WTC11 (cell line): Measurements from ENCODE around the gene MAGI2. TPM values are rescaled to one million over a fixed set of nuclear protein-coding genes. Genes with fewer than 3 reads are reported as not detected.

Experiments used
- ATAC-seq: fragments of 200-7000 bp; cut with Tn5 transposase; 2 replicates; pipeline ENCODE4 v1.10.0; 2021; ENCODE audit warnings: mild to moderate bottlenecking, moderate library complexity
- CTCF ChIA-PET: fragments of 300-600 bp; sonication (Branson Sonifier 250); formaldehyde crosslinking; loops from one replicate; lab custom pipeline; 2021; ENCODE audit warnings: antibody characterized with exemption; lab: Charles Lee
- POLR2A ChIA-PET: fragments of 350-600 bp; sonication (Branson Sonifier 250); formaldehyde crosslinking; loops from one replicate; lab custom pipeline; 2021; ENCODE audit warnings: antibody characterized with exemption; lab: Charles Lee
- DNase-seq: peaks from one replicate; pipeline ENCODE4 v3.0.0; 2021; ENCODE audit warnings: low spot score
- H3K27ac Mint-ChIP-seq: 2 replicates; pipeline ENCODE4 v1.8.0; 2021; ENCODE audit warnings: mixed read lengths
- H3K27me3 Mint-ChIP-seq: 2 replicates; pipeline ENCODE4 v1.8.0; 2021; ENCODE audit warnings: low read depth, mild to moderate bottlenecking, moderate library complexity, mixed read lengths
- H3K36me3 Mint-ChIP-seq: 2 replicates; pipeline ENCODE4 v1.8.0; 2021; ENCODE audit warnings: mixed read lengths
- H3K4me1 Mint-ChIP-seq: 2 replicates; pipeline ENCODE4 v1.8.0; 2022; ENCODE audit warnings: mixed read lengths
- H3K4me3 Mint-ChIP-seq: 2 replicates; pipeline ENCODE4 v1.8.0; 2021; ENCODE audit warnings: mild to moderate bottlenecking, moderate library complexity, mixed read lengths
- H3K9me3 Mint-ChIP-seq: 2 replicates; pipeline ENCODE4 v1.8.0; 2021; ENCODE audit warnings: mixed read lengths
- AFF4 ChIP-seq: sonication (generic); formaldehyde crosslinking; IDR thresholded peaks from 2 replicates; pipeline ENCODE4 v1.8.1; 2023; ENCODE audit warnings: mild to moderate bottlenecking, missing genetic modification reagents, borderline replicate concordance
- ATF2 ChIP-seq: sonication (generic); formaldehyde crosslinking; IDR thresholded peaks from 2 replicates; pipeline ENCODE4 v1.8.1; 2022; ENCODE audit warnings: low read depth, missing genetic modification reagents, borderline replicate concordance
- CTCF ChIP-seq: fragments of 200-600 bp; IDR thresholded peaks from 2 replicates; pipeline ENCODE4 v1.8.0; 2022; ENCODE audit warnings: antibody characterized with exemption
- E2F4 ChIP-seq: sonication (generic); formaldehyde crosslinking; IDR thresholded peaks from 2 replicates; pipeline ENCODE4 v1.8.1; 2022; ENCODE audit warnings: low read depth, mild to moderate bottlenecking, moderate library complexity, missing genetic modification reagents, borderline replicate concordance
- ETV6 ChIP-seq: sonication (generic); formaldehyde crosslinking; IDR thresholded peaks from 2 replicates; pipeline ENCODE4 v1.8.1; 2022; ENCODE audit warnings: mild to moderate bottlenecking, missing genetic modification reagents
- FOXJ3 ChIP-seq: sonication (generic); formaldehyde crosslinking; IDR thresholded peaks from 2 replicates; pipeline ENCODE4 v1.9.0; 2021; ENCODE audit warnings: missing genetic modification reagents, mild to moderate bottlenecking, borderline replicate concordance
- FOXK1 ChIP-seq: sonication (generic); formaldehyde crosslinking; IDR thresholded peaks from 2 replicates; pipeline ENCODE4 v1.8.0; 2022; ENCODE audit warnings: mild to moderate bottlenecking, moderate library complexity, missing genetic modification reagents
- JUN ChIP-seq: sonication (generic); formaldehyde crosslinking; IDR thresholded peaks from 2 replicates; pipeline ENCODE4 v1.8.0; 2023; ENCODE audit warnings: mild to moderate bottlenecking, missing genetic modification reagents
- MAX ChIP-seq: sonication (generic); formaldehyde crosslinking; IDR thresholded peaks from 2 replicates; pipeline ENCODE4 v1.8.0; 2022; ENCODE audit warnings: mild to moderate bottlenecking, missing genetic modification reagents
- SOX15 ChIP-seq: fragments of 250-450 bp; sonication (Bioruptor Pico); IDR thresholded peaks from 2 replicates; pipeline ENCODE4 v1.9.0; 2021; ENCODE audit warnings: mild to moderate bottlenecking
- ZBTB21 ChIP-seq: sonication (generic); formaldehyde crosslinking; IDR thresholded peaks from 2 replicates; pipeline ENCODE4 v1.8.1; 2023; ENCODE audit warnings: mild to moderate bottlenecking, missing genetic modification reagents, borderline replicate concordance
- ZNF219 ChIP-seq: sonication (generic); formaldehyde crosslinking; IDR thresholded peaks from 2 replicates; pipeline ENCODE4 v1.8.0; 2023; ENCODE audit warnings: missing genetic modification reagents, mild to moderate bottlenecking, borderline replicate concordance
- ZNF281 ChIP-seq: sonication (generic); formaldehyde crosslinking; IDR thresholded peaks from 2 replicates; pipeline ENCODE4 v1.8.0; 2023; ENCODE audit warnings: mild to moderate bottlenecking, missing genetic modification reagents
- total RNA-seq: library from RNA; stranded (reverse); gene quantifications from 3 replicates; pipeline ENCODE4 v1.2.3, GENCODE V29; 2021

The MAGI2 gene
- total RNA-seq, 1 experiment from 2014 or later, result 26.6 TPM

- TF ChIP-seq E2F4 (CRISPR knock-in tag), result no peak
- TF ChIP-seq FOXJ3, result no peak
- no peak for TF ChIP-seq CTCF
These were observed 1337.6 kb downstream of the MAGI2 start (continued) for GRCh38 chr7:78115876-78116275.

GRCh38 chr7:78114993-78115392 is 1338.5 kb downstream of the MAGI2 start:
- ChIA-PET POLR2A (no interaction called here), CTCF (interaction anchor here (1.9 to 2.0 kb wide), 2 partner anchors 19 to 75 kb away, joined by 5 to 6 read pairs; no protein-coding TSS in a partner anchor)
- no peak for DNase-seq
- Mint-ChIP-seq H3K27ac (no peak overlapping the region), H3K4me3 (no peak overlapping the region), H3K36me3 (peaks cover 5% of the 10 kb centered on the region; the same call in 1 of the 2 replicates), H3K27me3 (no peaks in the 10 kb centered on the region), H3K9me3 (peaks cover 9% of the 10 kb centered on the region), H3K4me1 (peaks cover 60% of the 10 kb centered on the region)
- TF ChIP-seq ATF2 (CRISPR knock-in tag), result no peak
- no peak for TF ChIP-seq JUN (CRISPR knock-in tag)
- TF ChIP-seq ZBTB21 (CRISPR knock-in tag), result no peak
- no peak for TF ChIP-seq ETV6
- TF ChIP-seq SOX15, result no peak
- no peak for TF ChIP-seq ZNF281 (CRISPR knock-in tag)
- no peak for TF ChIP-seq ZNF219 (CRISPR knock-in tag)
- no peak for ATAC-seq

GRCh38 chr7:78112488-78112887 is 1341.0 kb downstream of the MAGI2 start:
- no peak overlapping the region for H3K4me3 Mint-ChIP-seq
- ChIA-PET CTCF (no interaction called here), POLR2A (no interaction called here)
- no peak for DNase-seq
- peaks cover 10% of the 10 kb centered on the region for H3K9me3 Mint-ChIP-seq
- no peak for TF ChIP-seq FOXK1 (CRISPR knock-in tag)
- TF ChIP-seq SOX15, result no peak
- no peak for TF ChIP-seq MAX
- TF ChIP-seq AFF4 (CRISPR knock-in tag), result no peak
- no peak for TF ChIP-seq ZNF219 (CRISPR knock-in tag)
- TF ChIP-seq FOXJ3, result no peak
- no peak for TF ChIP-seq ATF2 (CRISPR knock-in tag)
- TF ChIP-seq, all 79 proteins: peak for 0
- no peak overlapping the region for H3K27ac Mint-ChIP-seq
- peaks cover 48% of the 10 kb centered on the region for H3K4me1 Mint-ChIP-seq
- no peak for ATAC-seq
- H3K36me3 Mint-ChIP-seq, result peaks cover 8% of the 10 kb centered on the region
- H3K27me3 Mint-ChIP-seq, result no peaks in the 10 kb centered on the region
